Activated T-helper 2 cell treated with anti-CD3 and anti-CD28 coated beads, Interferon-gamma antibody, Interleukin-2, Interleukin-4, amounts not matched to agents 10 μg/mL and 5 μg/mL and 100 μg/mL, durations not matched to agents 14 hours and 24 hours and 36 hours (primary cell): ENCODE measurements around the gene IGF1. TPM values are rescaled to one million over a fixed set of nuclear protein-coding genes. Genes with fewer than 3 reads are reported as not detected.
"Not testable (repeated sequence)": the region's sequence is repeated elsewhere in the genome, so short reads cannot be mapped to it uniquely, and the experiment has no call there.

Source experiments
- DNase-seq: peaks from one replicate; pipeline ENCODE4 v3.0.0; 2021; ENCODE audit warnings: low spot score
- H3K27ac Mint-ChIP-seq: one replicate; pipeline ENCODE4 v1.8.0; 2021; ENCODE audit warnings: mixed read lengths
- H3K27me3 Mint-ChIP-seq: one replicate; pipeline ENCODE4 v1.8.0; 2021; ENCODE audit warnings: low read depth, mixed read lengths
- H3K36me3 Mint-ChIP-seq: one replicate; pipeline ENCODE4 v1.8.0; 2021; ENCODE audit warnings: low read depth, mixed read lengths
- H3K4me1 Mint-ChIP-seq: one replicate; pipeline ENCODE4 v1.8.0; 2021; ENCODE audit warnings: low read depth, mixed read lengths
- H3K4me3 Mint-ChIP-seq: one replicate; pipeline ENCODE4 v1.8.0; 2021; ENCODE audit warnings: low read depth, mild to moderate bottlenecking, moderate library complexity, mixed read lengths
- H3K9me3 Mint-ChIP-seq: one replicate; pipeline ENCODE4 v1.8.0; 2021; ENCODE audit warnings: mixed read lengths
- intact Hi-C: fragments of 100-400 bp; cut with micrococcal nuclease; formaldehyde crosslinking; loops from one replicate; pipeline ENCODE4 v1.15.1; 2023
- total RNA-seq: library from RNA; stranded (reverse); gene quantifications from 2 replicates; pipeline ENCODE4 v1.2.3, GENCODE V29; 2022

The IGF1 gene
- total RNA-seq, 1 donor from 2014 or later: 1.6 TPM

DNA sequence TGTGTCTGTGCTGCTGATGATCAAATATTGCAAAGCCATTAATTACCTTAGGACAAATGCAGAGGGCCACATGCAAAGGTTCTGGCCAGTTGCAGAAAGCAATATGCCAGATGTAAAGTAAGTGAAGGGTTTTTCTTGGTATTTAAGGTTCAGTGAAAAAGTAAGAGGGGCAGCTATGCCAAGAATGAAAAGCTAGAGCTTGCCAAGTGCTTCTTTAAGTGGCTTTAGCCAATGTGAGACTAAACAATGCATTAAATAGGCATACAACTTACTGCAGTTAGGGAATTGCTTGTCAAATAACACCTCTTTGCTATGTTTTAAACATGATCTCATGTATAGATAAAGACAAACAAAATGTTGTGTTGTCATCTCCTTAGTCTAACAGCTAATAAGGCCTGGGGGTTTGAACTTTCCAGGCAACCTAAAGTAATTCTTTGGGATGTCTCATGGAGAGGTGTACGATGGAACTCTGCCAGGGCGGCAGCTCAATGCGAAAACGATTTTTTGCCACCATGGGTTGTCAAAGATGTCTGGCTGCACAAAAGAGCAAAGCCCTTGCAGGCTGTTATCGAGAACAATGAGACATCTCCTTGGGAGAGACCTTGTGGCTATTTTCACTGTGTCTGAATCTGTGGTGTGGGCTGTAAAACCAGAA, 12.0 kb downstream of the IGF1 start:
- Mint-ChIP-seq H3K27ac (no peak overlapping the region), H3K4me1 (no peaks in the 10 kb centered on the region), H3K4me3 (no peak overlapping the region), H3K36me3 (no peaks in the 10 kb centered on the region), H3K9me3 (no peaks in the 10 kb centered on the region), H3K27me3 (peaks cover 19% of the 10 kb centered on the region)
- no peak for DNase-seq
- intact Hi-C loops: no loop called here

DNA sequence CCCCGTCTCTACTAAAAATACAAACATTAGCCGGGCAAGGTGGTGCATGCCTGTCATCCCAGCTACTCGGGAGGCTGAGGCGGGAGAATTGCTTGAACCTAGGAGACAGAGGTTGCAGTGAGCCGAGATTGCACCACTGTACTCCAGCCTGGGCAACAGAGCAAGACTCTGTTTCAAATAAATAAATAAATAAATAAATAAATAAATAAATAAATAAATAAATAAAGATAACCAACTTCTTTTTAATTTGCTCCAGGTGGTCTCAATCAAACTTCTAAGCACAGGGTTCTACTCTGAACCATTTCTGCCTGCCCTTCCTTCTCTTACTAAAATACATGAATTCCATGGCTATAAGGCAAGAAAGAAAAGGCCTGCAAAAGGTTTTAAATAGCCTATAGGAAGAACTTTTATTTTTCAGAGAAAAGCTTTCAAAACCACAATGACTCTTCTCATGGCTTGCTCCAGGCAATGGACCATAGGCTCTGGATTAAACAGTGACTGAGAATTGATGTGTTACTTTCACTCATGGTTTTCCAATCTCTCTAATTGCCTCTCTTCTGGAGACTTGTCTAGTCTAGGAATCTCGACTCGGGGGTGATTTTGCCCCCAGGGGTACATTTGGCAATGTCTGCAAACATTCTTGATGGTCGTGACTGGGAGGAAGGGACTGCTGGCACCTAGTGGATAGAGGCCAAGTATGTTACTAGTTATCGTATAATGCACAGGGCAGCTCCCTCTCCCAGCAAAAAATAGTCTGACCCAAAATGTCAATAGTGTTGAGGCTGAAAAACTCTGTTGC, 14.4 kb downstream of the IGF1 start:
- no peak for DNase-seq
- intact Hi-C loops: no loop called here
- Mint-ChIP-seq H3K4me1 (no peaks in the 10 kb centered on the region), H3K36me3 (no peaks in the 10 kb centered on the region), H3K27me3 (peaks cover 19% of the 10 kb centered on the region), H3K27ac (no peak overlapping the region), H3K4me3 (no peak overlapping the region), H3K9me3 (no peaks in the 10 kb centered on the region)

DNA sequence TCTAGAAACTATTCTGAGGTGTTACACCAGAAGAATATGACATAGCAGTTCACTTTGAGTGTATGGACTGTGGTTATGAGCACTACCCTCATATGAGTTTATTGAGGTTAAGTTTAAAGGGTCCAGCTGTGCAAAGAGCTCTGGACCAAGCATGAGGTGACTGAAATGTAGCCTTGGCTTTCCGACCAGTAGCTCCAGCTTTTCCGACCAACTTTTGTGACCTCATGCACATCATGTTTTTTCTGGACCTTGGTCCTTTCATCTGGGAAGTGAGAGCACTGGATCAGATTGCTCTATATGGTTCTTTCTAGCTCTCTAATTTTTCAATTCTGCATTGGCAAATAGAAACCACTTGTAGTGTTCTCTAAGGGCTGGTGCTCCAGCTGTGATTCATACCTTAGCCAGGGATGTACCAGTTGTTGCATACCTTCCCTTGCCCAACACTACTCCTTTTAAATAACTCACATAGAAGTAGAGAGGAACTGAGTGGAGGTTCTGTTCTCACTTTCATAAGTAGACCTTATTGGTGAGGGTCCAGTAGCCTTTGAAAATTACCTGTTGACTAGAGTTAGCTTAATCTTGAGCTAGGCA, 16.6 kb downstream of the IGF1 start:
- intact Hi-C loops: no loop called here

DNA sequence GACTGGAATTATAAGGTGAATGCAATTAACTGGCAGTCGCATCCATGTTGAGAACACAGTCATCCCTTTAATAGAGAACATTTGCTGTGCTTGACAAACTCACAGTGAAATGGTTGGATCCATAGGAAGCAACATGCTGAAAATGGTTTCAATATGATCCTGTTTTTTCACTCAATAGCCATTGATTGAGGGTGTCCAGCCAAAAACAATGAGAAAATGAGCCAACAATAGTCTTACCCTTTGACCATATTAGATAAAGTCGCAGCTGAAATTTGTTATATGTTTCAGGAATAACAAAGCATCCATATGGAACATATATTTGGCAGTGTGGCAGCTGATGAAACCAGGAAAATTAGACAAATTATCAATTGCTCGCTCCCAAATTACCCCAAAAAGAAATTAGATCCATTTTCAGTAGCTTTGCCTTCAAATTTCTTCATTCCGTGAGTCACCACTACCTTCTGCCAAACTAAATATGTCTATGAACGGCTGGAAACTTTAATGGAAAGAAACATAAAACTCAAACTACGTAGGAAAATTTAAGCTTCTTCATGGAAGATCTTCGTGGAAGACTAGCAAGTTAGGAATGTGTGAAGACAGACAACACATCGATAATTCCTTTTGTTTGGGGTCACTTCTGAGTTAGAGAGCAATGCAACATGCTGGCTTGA, 17.4 kb downstream of the IGF1 start:
- Mint-ChIP-seq H3K9me3 (no peaks in the 10 kb centered on the region), H3K27me3 (peaks cover 18% of the 10 kb centered on the region), H3K27ac (no peak overlapping the region), H3K36me3 (no peaks in the 10 kb centered on the region), H3K4me1 (no peaks in the 10 kb centered on the region), H3K4me3 (no peak overlapping the region)
- intact Hi-C loops: no loop called here
- DNase-seq: no peak

More for the DNA sequence above, 16.6 kb downstream of the IGF1 start:
- H3K4me1 Mint-ChIP-seq: no peaks in the 10 kb centered on the region
- H3K9me3 Mint-ChIP-seq: no peaks in the 10 kb centered on the region
- H3K36me3 Mint-ChIP-seq: no peaks in the 10 kb centered on the region
- H3K27ac Mint-ChIP-seq: no peak overlapping the region
- H3K27me3 Mint-ChIP-seq: peaks cover 19% of the 10 kb centered on the region
- DNase-seq: no peak
- no peak overlapping the region for H3K4me3 Mint-ChIP-seq

DNA sequence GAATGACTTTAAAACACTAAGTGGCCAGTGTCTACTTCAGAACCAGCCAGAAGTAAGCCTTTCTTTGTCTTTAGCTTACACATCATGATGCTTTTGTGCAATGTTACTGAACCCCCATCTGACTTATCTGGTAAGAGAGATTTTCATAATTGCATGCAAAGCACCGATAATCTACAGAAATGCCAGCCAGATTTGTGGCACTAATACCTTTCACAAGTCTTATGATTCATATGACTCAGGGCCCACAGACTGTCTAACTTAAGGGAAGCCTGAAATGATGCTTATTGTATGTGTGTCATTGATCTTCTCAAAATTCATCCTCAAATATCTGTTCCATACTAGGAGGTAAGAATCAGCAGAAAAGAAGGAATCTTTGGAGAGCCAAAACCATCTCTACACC, 18.0 kb downstream of the IGF1 start:
- H3K27me3 Mint-ChIP-seq: peaks cover 15% of the 10 kb centered on the region
- DNase-seq: no peak
- no peak overlapping the region for H3K4me3 Mint-ChIP-seq
- no peaks in the 10 kb centered on the region for H3K4me1 Mint-ChIP-seq
- intact Hi-C loops: no loop called here
- H3K9me3 Mint-ChIP-seq: no peaks in the 10 kb centered on the region
- no peaks in the 10 kb centered on the region for H3K36me3 Mint-ChIP-seq
- no peak overlapping the region for H3K27ac Mint-ChIP-seq

DNA sequence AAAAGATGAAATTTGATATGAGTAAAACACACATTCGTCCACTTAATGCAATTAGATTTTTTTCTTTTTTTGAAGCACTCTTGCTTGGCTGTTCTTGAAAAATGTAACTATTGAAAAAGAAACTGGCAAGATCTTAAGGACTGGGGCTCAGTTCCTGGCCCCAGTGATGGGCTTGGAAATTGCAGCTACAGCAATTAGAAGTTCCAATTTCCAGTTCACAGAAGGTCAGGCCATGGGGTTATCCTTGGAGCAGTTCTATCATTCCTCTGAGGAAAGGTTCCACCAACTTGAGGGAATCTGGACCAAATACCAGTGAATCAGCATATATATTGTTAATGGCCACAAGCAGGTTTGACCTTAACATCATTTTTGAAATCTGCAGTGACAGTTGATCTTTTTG, 18.9 kb downstream of the IGF1 start:
- peaks cover 11% of the 10 kb centered on the region for H3K27me3 Mint-ChIP-seq
- no peak for DNase-seq
- H3K36me3 Mint-ChIP-seq: no peaks in the 10 kb centered on the region
- no peaks in the 10 kb centered on the region for H3K4me1 Mint-ChIP-seq
- H3K4me3 Mint-ChIP-seq: no peak overlapping the region
- no peaks in the 10 kb centered on the region for H3K9me3 Mint-ChIP-seq
- intact Hi-C loops: no loop called here
- no peak overlapping the region for H3K27ac Mint-ChIP-seq

DNA sequence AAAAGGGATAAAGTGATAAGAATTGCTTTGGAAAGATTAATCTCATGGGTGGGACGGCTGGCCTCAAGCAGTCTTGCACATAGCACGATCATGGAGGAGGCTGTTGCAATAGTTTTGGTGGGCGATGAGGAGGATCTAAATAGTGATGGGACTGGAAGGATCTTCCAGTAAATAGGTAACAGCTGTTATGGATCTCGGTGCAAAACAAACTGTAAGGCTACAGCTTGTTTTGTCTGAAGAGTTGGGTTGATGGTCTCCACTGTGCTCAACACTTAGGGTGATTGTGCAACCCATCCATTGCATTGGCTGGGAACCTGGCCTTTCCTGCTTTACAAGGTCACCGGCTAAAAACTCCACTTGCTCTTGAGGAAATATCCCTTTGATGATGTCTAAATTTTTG, 21.0 kb downstream of the IGF1 start:
- H3K4me1 Mint-ChIP-seq: no peaks in the 10 kb centered on the region
- H3K36me3 Mint-ChIP-seq: no peaks in the 10 kb centered on the region
- no peaks in the 10 kb centered on the region for H3K9me3 Mint-ChIP-seq
- no peak overlapping the region for H3K27ac Mint-ChIP-seq
- peaks cover 6% of the 10 kb centered on the region for H3K27me3 Mint-ChIP-seq
- DNase-seq: no peak
- H3K4me3 Mint-ChIP-seq: no peak overlapping the region
- intact Hi-C loops: no loop called here

DNA sequence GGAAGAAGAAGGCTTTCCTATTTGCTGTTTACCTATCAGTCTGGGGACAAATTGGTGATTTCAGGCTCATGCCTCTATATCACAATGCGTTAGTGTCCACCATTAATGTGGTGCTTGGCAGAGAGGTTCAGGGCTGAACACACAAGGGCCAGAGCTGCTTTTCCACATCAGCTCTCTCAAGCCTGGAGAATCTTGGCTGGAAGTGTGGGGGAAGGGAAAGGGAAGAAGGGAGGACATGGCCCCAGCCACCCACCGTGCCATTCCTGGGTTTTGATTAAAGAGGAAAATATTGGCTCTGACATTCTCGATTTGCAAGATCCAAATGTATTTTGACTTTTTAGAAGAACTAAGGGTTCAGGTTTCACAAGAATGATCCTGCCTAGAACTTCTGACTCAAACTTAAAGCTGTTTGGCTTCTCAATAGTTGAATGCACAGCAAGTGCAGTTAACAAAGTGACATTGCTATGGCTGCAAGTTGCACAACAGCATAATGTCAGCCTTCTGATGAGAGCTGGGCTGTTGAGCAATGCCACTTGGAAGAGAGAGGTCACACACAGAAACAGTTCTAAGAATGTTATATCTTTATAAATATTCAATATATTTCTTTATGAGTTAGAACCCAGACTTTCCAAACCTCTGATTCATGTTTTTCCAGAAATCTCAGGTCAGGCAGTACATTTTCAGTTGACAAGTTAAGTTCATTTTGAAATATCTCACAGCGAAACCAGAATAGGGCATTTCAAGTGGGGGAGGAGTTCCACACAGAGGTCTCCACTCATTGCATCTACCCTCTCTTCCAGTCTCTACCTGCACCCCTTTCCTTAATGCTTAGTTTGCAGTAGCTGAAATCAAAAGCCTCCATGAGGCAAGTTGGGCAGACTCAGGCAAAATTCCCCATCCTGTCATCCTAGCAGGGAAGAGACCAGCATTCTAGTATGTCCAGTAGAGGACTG, 25.3 kb downstream of the IGF1 start:
- Mint-ChIP-seq H3K36me3 (no peaks in the 10 kb centered on the region), H3K4me3 (no peak overlapping the region), H3K27ac (no peak overlapping the region), H3K9me3 (no peaks in the 10 kb centered on the region), H3K27me3 (peaks cover 2% of the 10 kb centered on the region), H3K4me1 (no peaks in the 10 kb centered on the region)
- DNase-seq: no peak
- intact Hi-C loops: no loop called here

DNA sequence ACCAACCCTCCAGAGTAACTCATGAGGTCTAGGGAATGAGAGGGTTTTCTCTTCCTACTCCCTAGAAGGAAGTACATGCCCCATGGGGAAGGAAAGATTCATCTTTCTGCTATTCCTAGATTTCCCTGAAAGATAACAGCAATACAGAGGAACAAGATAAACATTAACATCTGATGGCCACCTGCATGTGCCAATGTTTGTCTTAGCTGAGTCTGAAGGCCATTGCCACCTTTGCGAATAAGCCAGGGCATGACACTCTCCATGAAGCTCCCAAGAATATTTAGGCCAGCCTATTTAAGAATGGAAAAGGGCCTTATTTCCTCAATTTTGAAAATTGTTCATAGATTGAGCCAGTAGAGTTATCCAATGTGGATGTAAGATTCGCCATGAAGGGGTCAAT, 26.0 kb downstream of the IGF1 start:
- intact Hi-C loops: no loop called here
- DNase-seq: no peak
- no peaks in the 10 kb centered on the region for H3K9me3 Mint-ChIP-seq
- peaks cover 2% of the 10 kb centered on the region for H3K27me3 Mint-ChIP-seq
- no peak overlapping the region for H3K4me3 Mint-ChIP-seq
- no peak overlapping the region for H3K27ac Mint-ChIP-seq
- no peaks in the 10 kb centered on the region for H3K36me3 Mint-ChIP-seq
- no peaks in the 10 kb centered on the region for H3K4me1 Mint-ChIP-seq

DNA sequence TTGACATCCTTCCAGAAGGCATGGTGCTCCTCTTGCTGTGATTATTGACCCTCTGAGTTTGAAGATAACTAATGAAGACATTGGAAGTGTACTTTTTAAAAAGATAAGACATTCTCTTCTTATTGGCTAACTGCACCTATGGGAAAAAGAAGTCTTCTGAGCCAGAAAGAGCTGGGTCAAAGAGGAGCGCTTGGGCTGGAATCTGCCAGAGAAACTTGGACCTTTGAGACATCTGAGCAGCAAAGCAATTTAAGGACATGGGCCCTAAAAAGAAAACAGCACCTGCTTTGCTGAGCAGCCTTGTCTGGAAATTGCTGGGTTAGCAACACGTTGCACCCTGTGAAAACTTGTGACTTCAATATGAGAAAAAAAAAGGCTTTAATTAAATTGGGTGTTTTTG, 27.8 kb downstream of the IGF1 start:
- H3K36me3 Mint-ChIP-seq: no peaks in the 10 kb centered on the region
- H3K4me1 Mint-ChIP-seq: no peaks in the 10 kb centered on the region
- no peaks in the 10 kb centered on the region for H3K27me3 Mint-ChIP-seq
- no peak overlapping the region for H3K27ac Mint-ChIP-seq
- intact Hi-C loops: no loop called here
- H3K9me3 Mint-ChIP-seq: no peaks in the 10 kb centered on the region
- no peak overlapping the region for H3K4me3 Mint-ChIP-seq
- no peak for DNase-seq

DNA sequence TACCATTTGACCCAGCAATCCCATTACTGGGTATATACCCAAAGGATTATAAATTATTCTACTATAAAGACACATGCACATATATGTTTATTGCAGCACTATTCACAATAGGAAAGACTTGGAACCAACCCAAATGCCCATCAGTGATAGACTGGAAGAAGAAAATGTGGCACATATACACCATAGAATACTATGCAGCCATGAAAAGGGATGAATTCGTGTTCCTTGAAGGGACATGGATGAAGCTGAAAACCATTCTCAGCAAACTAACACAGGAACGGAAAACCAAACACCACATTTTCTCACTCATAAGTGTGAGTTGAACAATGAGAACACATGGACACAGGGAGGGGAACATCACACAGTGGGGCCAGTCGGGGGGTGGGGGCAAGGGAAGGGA, 31.3 kb downstream of the IGF1 start:
- DNase-seq, H3K4me1 Mint-ChIP-seq, H3K27ac Mint-ChIP-seq, H3K4me3 Mint-ChIP-seq, H3K36me3 Mint-ChIP-seq, intact Hi-C loops, H3K27me3 Mint-ChIP-seq: not testable (repeated sequence)
- peaks cover 11% of the 10 kb centered on the region for H3K9me3 Mint-ChIP-seq

DNA sequence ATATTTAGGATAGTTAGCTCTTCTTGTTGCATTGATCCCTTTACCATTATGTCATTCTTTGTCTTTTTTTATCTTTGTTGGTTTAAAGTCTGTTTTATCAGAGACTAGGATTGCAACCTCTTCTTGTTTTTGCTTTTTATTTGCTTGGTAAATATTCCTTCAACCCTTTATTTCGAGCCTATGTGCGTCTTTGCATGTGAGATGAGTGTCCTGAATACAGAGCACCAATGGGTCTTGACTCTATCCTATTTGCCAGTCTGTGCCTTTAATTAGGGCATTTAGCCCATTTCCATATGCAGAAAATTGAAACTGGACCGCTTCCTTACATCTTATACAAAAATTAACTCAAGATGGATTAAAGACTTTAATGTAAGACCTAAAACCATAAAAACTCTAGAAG, 32.9 kb downstream of the IGF1 start:
- intact Hi-C loops, H3K36me3 Mint-ChIP-seq, H3K27me3 Mint-ChIP-seq, DNase-seq, H3K27ac Mint-ChIP-seq, H3K4me3 Mint-ChIP-seq, H3K4me1 Mint-ChIP-seq: not testable (repeated sequence)
- peaks cover 11% of the 10 kb centered on the region for H3K9me3 Mint-ChIP-seq
